HG03521 (cell line): ENCODE measurements around the gene FBXL15.

Experiments
- ATAC-seq: cut with Tn5 transposase; IDR thresholded peaks from one replicate; pipeline ENCODE4 v1.9.1; 2021; ENCODE audit warnings: mild to moderate bottlenecking, moderate library complexity; ENCODE audit not compliant: unreplicated experiment

The FBXL15 gene

DNA sequence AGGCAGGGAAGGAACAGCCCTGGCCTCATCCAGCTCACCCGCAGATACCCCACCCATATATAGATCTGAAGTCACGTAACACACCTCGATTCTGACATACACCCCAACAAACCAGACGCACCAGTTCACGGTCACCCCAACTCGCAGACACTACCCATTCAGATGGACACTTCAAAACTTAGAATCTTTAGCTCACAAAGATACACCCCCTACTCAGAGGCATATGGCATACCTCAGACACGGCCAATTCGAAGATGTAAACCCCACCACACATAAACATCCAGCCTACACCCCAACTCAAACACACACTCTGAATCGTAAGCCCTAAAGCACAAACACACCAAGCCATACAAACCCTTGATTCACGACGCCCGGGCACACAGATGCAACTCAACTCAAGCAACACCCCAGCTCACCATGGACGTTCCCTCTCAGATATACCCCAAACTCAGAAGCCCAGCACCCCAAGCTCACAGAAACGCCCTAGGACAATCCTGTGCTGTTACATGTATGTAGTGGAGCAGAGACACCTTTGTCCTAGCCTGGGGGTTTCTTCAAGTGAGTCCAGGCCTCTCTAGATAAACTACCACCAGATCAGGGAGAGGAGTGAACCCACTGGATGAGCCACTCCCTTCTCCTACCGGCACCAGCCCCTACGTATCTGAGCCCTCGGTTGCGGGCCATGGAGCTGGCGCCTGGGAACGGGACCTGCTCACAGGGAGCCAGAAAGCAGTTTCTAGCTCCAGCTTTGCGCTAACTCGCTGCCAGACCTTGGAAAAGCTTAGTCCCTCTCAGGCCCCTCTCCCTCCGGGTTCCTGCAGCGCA is 10.8 kb upstream of the FBXL15 start:
- ATAC-seq = no peak

- ATAC-seq = no peak
These were observed 10.1 kb upstream of the FBXL15 start for GRCh38 chr10:102410429-102411073.

- no peak for ATAC-seq
These were observed 9.0 kb upstream of the FBXL15 start for GRCh38 chr10:102411341-102412255.

DNA sequence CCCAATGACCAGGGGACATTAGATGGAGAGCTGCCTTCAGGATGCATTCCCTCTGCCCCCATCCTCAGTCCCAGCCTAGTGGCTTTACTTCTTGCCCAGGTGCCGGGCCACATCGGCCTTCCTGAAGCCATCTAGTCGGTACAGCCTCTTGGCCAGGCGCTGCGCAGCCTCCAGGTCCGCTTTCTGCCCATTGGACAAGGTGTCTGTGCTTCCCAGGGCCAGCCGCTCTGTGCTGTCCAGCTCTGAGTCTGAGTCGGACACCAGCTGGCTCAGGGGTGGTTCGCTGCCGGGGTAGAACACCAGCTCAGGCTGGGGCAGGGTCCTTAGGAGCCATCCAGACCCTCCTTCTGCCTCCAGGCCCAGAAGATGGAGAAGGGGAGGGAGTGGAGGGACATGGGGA is 8.3 kb upstream of the FBXL15 start:
- no peak for ATAC-seq

- ATAC-seq = no peak
These were observed 7.5 kb upstream of the FBXL15 start for GRCh38 chr10:102413053-102413705.

DNA sequence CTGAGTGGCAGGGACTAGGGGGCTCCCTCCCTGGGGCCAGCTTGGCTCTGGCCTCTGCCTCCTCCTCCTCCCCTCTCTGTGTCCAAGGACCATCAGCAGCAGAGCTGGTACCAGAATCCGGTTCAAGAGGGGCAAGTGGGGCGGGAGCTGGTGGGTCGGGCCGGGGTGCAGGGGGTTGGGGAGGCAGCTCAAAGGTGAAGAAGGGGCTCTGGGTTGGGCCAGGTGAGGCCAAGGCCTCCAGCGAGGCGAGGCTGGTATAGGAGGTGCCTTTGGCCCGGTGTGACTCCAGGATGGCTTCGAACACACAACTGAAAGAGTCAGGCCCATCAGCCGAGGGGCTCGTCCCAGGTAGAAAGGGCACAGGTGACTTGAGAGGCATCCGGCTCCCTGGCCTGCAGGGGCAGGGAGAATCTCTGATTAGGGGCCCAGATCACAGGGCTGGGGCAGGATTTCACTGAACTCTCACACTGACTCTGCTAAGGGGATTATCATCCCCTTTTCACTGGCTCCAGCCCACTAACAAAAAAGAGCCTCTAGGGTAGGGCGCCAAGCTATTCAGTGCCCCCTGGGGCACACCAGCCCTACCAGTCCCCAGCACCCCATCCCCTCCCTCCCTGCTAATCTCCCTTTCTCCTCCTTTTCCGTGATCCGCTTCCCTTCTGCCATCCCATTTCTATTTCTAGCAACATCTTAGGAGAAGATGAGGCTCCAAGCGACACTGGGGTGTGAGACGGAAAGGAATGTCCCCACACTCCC is 6.7 kb upstream of the FBXL15 start:
- ATAC-seq = no peak

DNA sequence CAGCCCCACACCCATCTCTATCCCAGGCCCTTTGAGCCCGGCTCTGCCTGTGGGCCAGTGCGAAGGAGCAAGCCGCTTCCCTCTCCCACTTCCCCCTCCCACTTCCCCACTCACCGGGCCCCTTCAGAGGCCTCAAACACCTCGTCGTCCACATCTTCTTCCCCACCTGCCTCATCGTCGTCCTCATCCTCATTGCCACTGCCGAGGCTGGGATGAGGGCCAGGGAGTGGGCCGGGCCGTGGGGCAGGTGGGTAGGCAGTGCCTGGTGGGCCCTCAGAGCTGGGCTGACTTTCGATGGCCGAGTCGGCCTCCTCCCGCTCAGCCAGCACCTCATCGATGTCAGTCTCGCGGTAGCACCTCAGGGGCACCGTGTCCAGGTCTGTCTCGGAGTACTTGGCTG is 5.9 kb upstream of the FBXL15 start:
- ATAC-seq = no peak

GRCh38 chr10:102416283-102416682 is 4.4 kb upstream of the FBXL15 start:
- ATAC-seq = no peak

DNA sequence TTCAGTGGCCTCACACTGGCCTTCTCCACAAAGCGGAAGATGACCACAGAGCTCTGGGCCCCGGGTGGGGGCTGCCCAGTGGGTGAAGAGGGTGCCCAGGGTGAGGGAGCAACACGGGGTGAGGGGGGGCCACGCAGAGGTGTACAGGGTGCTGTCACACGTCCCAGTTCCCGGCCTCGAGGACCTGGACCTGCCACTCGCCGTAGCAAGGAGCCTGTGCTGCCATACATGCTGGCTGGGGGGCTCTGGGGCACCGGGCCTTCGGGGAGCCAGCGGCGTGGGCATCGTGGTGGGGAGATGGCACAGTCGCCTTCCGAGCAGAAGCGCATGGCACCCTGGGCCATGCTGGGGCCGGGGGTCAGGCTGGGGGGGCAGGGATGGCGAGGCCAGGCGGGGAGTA is 3.9 kb upstream of the FBXL15 start:
- ATAC-seq = no peak

GRCh38 chr10:102418622-102419268 is 1.9 kb upstream of the FBXL15 start, which contains the start of gene PSD:
TSS of gene PSD (minus strand) at chr10:102418785. CDS start at chr10:102417038, 1,747 bp downstream.
- ATAC-seq = no peak

DNA sequence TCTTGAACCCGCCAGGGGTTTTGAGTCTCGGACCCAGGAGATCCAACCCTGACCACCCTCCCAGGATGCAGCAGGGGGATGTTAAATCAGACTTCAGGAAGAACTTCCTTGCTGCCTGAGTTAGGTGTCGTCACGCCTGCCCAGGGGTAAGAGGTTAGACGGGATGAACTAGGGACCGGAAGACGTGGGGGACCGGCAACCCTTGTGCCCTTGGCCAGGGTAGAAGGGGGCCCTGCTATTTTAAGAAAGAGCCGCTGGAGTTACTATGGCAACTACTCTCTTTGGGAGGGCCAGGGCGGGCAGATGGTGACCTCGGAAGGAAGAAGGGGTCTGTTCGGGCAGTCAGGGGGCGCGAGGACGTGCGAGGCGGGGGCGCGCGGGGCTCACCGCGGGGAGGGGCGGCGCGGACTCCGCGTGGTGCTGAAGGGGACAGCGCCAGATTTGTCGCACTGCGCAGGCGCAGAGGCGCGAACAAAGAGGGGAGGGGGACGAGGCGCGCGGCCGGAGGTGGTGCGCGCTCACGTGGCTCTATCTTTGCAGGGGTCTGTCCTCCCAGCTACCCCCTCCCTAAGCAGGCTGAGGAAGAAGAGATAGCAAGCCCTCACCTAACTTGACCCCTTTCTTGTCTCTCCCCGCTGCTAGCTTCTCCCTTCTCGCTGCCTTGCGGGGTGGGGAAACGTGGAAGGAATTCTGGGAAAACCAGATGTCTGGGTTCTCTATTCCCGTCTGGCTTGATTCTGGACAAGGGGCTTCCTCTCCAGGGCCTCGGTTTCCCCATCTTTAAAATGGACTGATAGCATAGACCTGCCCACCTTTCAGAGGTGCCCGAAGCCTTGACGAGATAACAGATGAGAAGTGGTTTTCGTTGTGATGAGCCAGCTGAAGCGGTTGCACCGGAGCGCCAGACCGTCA is 1.1 kb upstream of the FBXL15 start:
- no peak for ATAC-seq

DNA sequence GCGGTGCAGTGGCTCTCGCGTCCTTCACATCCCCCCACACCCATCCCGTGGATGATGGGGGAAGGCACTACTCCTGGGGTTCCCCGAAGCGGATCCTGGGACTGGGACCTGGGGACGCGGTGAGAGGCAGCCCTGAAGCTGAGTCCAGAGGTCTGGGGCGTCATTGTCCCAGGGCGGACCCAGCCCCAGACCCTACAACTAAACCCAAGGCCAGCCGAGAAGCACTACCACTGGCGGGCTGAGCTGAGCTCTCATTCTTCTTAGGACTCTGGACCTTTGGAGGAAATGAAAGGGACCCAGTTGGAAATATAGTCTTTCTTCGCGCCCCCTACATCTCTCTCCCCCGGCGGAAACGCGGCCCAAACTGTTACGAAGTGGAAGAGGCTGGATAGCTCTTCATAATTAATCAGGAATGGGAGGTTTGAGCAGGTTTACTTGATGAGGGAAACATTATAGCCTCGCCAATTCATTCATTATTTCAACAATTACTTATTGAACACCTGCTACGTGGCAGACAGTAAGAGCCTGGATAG is 389 bp upstream of the FBXL15 start:
- ATAC-seq = no peak

- ATAC-seq = no peak
These were observed 796 bp downstream of the FBXL15 start for GRCh38 chr10:102421507-102421756.

DNA sequence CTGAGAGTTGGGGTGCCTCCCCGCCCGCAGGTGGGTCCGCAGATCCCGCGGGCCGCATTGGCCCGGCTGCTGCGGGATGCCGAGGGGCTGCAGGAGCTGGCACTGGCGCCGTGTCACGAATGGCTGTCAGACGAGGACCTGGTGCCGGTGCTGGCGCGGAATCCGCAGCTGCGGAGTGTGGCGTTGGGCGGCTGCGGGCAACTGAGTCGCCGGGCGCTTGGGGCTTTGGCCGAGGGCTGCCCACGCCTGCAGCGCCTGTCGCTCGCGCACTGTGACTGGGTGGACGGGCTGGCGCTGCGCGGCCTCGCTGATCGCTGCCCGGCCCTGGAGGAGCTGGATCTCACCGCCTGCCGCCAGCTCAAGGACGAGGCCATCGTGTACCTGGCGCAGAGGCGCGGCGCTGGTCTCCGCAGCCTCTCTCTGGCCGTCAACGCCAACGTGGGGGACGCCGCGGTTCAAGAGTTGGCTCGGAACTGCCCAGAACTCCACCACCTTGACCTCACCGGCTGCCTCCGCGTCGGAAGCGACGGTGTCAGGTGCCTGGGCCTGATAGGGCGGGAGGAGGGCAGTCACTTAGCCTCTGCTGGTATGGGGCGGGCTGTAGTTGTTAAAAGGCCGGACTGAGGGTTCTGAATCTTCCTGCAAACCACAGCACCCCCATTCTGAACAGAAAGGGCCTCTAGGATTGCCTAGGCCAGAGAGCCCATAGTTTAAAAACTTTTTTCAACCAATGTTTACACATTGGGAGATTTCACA is 1.3 kb downstream of the FBXL15 start:
- ATAC-seq = no peak

DNA sequence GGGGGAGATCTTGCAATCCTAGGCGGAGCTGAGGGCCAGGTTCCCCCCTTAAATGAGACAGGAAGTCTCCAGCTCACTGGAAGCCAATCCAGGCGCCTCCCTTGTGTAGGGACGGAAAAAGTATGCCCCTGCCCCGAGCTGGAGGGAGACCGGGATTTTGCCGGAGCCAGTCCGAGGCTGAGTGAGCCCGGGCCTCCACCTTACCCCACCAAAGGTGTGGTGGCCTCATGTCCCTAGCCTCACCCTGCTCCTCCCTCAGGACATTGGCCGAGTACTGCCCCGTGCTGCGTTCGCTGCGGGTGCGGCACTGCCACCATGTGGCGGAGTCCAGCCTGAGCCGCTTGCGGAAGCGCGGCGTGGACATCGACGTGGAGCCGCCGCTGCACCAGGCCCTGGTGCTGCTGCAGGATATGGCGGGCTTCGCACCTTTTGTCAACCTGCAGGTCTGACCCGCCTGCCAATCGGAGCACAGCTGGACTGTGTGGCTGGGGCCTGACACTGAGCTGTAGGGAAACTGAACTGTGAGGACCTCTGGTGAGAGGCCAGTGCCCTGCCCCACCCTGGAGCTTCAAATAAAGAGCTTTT is 2.0 kb downstream of the FBXL15 start:
- no peak for ATAC-seq

DNA sequence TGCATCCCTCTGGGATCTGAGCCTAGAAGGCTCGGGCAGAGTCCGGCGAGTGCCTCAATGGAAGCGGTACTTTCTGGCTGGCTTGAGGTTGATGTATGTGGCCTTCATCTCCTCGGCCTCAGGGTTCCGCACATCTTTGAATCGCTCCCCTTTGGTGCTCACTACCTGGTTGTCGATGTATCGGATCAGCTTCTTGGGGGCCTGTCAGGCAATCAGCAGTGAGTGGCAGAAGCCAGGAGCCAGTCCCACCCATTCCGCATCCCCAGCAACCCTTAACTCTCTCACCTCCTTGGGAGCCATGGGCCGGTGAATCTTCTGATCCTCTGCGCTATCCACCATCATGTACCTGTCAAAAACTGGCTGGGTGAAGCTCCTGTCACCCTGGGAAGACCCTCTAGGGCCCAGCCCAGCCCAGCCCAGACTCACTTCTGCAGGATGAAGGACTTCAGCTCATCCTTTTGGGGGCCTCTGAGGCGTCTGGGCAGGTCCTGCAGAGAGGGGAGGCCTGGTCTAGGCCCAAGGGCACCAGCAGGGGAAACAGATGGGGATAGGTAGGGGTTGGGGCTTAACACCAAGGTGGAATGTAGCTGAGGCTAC is 2.8 kb downstream of the FBXL15 start:
- no peak for ATAC-seq

GRCh38 chr10:102424145-102424544 is 3.5 kb downstream of the FBXL15 start:
- ATAC-seq = no peak
